Stimulated activated CD8-positive, alpha-beta memory T cell treated with anti-CD3 and anti-CD28 coated beads, Interleukin-15, amount 100 ng/mL, for 48 hours (primary cell): ENCODE data around the gene TSHZ3.
A peak's percentile ranks its signal among the peaks of the same experiment; 100 is the strongest.

Source experiments
- DNase-seq, 2 donors: peaks; one replicate each; pipeline ENCODE4 v3.0.0-alpha.2; 2020; ENCODE audit warnings: low read depth in 2 of 2

The TSHZ3 gene, protein sequence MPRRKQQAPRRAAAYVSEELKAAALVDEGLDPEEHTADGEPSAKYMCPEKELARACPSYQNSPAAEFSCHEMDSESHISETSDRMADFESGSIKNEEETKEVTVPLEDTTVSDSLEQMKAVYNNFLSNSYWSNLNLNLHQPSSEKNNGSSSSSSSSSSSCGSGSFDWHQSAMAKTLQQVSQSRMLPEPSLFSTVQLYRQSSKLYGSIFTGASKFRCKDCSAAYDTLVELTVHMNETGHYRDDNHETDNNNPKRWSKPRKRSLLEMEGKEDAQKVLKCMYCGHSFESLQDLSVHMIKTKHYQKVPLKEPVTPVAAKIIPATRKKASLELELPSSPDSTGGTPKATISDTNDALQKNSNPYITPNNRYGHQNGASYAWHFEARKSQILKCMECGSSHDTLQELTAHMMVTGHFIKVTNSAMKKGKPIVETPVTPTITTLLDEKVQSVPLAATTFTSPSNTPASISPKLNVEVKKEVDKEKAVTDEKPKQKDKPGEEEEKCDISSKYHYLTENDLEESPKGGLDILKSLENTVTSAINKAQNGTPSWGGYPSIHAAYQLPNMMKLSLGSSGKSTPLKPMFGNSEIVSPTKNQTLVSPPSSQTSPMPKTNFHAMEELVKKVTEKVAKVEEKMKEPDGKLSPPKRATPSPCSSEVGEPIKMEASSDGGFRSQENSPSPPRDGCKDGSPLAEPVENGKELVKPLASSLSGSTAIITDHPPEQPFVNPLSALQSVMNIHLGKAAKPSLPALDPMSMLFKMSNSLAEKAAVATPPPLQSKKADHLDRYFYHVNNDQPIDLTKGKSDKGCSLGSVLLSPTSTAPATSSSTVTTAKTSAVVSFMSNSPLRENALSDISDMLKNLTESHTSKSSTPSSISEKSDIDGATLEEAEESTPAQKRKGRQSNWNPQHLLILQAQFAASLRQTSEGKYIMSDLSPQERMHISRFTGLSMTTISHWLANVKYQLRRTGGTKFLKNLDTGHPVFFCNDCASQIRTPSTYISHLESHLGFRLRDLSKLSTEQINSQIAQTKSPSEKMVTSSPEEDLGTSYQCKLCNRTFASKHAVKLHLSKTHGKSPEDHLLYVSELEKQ

DNA sequence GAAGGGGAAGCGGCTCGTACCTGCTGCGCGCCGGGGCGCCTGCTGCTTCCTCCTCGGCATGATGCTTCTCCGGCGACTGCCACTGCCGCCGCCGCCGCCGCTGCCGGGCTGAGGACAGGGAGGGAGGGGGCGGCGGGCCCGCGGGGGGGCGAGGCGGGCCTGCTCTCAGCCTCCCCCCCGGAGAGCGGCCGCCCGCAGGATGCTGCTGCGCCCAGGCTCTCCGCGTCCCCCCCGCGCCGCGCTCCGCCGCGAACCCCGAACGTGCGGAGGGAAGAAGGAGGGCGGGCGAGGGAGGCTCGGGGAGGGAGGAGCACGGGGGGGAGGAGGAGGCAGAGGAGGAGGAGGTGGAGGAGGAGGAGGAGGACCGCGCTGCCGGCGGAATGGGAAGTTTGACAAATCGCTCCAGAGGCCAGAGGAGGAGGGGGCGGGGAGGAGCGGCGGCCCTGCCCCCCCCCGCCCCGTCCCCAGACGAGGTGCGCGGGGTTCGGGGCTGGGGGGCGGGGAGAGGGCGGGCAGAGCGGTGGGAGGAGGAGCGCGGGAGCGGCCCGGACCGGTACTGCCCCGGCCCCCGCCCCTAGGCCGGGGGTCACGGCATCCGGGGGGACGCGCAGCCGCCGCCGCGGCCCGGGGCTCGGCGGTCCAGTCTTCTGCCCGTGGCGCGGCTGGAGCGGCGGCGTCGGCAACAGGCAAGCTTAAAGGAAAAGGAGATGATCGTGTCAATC, at the start of gene TSHZ3:
TSS of gene TSHZ3 (minus strand) at position 277 of the 722 bp plus-strand sequence. CDS start at position 60, 217 bp downstream.
- DNase-seq = no peak

DNA sequence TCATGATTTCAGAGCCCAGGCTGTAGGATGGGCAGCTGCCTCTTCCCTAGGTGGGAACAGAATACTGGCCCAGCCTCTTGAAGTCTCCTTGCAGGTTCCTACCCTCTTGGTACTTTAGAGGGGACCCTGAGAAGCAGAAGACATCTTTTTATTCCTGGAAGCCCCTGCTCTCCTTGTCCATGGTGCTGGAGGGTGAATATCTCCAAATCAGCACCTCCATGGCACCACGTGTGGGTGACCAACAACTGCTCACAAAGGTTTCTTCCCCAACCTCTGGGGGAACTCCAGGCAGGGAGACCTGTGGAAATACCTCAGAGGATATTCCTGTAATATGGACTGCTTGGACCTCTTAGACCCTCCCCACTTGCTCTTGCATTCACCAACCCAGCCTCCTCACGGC, 48.1 kb upstream of the TSHZ3 start:
- DNase-seq = no peak

DNA sequence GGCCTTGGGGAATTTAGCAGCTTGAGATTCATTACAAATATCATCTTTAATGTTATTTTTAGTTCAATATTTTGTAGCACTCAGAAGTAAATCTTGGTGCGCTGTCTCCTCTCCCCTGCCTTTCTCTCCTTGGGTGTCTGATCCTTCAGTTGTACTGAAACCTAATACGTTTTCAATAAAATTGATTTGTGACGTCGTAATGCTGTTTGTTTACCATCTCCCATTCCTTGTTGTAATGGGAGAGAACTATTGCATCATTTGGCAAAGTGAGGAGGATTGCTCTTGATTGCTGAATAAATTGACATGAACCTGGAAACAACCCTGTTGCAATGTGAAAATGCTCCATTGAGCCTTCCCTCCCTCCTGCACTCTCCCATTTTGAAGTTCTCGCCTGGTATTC, 43.2 kb upstream of the TSHZ3 start:
- no peak for DNase-seq

DNA sequence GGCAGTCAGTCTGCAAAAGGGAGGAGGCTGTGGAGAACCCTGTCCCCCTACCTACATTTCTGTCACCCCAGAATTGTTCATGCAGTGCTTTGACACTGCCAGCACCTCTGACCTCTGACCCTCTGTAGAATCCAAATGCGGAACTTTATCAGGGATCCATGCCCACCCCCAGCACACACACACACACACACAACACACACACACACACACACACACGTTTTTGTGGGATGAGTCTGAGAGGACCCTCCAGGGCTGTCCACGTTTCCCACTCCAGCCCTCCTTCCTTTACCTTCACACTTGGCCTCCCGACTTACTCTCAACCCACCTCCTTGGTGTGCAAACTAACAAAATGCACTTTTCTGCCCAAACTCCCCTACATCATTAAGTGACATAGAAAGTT, 42.3 kb upstream of the TSHZ3 start:
- no peak for DNase-seq

DNA sequence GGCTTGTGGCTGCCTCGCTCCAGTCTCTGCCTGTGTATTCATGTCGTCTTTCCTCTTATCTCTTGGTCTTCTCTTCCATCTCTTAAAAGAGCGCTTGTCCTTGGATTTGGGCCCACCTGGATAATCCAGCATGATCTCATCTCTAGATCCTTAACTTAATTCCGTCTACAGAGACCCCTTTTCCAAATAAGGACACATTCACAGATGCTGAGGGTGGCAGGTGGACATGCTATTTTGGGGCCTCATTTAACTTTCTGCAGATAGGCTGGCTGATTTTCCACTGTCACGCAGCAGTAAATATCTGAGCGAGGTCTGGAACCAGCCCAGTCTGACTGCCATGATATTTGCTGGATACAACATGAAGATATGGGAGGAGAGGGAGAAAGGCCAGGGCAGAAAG, 41.5 kb upstream of the TSHZ3 start:
- DNase-seq = no peak

DNA sequence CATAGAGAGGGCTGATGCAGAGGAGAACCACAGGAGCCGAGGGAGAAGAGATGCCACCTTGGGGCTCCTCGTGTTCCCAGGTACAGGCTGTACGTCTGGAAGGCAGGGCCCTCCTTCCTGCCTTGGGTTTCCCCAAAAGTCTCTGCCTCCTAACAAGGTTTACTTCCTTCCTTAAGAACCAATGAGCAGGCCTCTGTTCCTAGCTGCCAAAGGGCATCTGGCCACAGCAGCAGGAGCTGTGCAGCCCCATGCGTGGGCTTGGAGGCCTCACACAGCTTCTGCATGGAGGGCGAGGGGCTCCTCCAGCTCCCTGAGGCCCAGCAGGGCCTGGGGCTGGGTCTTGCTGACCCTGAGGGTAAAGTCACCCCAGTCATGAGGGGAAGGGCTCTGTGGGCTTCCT, 40.6 kb upstream of the TSHZ3 start:
- no peak for DNase-seq

DNA sequence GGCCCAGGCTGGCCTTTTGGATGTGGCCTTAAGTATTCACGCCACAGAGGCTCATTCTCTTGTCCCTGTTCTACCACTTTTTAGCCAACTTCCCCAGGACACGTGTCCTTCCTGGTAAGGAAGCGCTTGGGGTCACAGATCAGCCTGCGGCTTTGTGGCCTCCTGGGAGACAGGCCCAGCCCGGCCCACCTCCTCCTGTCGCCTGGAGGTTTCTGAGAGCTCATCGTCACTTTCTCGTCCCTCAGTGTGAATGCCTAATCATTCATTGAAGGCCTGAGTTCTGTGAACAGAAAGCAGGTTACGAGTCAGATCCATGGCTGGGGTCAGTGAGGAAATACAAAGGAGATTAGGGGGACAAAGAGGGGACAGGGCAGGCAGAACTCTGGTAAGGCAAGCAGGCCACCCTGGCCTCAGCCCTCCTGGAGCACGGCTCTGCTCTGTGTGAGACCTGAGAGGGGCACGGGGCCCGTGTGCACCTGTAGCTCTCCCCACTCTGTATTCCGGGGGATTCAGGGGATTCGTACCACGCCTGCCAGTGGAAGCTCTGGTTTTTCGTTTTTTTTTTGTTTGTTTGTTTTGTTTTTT, 38.6 kb upstream of the TSHZ3 start:
- no peak for DNase-seq

DNA sequence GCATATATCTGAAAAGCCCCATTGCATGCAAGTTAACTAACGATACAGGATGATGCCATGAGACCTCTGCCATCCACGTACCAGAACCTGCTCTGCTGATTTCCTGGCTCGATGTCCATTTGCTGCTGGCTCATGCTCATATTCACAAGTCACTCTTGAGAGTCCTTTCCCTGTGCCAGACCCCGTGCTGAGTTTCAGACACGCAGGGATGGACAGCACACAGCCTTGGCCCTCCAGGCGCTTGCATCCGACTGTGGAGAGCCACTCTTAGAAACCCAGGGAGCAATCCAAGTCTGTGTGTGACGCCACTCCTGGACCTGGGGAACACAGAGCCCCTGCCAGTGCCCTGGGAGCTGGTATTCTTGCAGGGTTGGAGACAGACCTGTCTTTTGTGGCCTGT, 37.6 kb upstream of the TSHZ3 start:
- DNase-seq = no peak

DNA sequence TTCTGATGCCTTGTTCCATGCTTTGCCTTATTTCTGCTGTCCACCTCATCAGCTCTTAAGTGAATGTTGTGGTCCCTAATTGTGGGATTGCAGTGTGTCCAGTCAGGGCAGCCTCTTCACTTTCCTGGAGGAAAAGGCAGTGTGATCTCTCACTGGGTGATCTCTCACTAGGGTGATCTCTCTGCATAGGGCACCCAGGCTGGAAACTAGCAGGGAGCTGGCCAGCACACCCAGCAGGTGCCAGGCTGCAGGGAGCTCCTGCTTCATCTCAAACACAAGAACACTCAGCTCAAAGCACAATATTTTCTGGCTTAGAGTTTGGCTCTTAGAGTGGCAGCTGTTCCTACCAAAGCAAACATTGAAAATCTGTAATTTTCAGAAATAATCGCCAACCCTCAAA, 36.5 kb upstream of the TSHZ3 start:
- no peak for DNase-seq

DNA sequence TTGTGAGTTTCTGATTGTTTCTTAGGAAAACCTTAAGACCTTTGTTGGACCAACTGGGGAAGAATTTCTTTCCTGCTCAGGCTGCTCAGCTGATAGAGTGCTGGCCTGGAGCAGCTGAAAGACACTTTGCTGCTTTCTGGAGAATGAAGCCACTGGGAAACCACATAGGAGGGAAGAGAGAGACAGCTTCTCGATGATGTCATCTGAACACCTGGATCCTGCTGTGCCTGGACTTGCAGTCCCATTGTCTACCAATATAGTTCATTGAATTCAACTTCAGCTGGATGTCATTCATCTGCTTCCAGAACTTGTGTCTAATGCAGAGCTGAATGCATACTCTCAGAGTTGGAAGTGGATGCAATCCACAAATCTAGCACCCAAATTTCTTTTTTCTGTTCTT, 34.3 kb upstream of the TSHZ3 start:
- no peak for DNase-seq

DNA sequence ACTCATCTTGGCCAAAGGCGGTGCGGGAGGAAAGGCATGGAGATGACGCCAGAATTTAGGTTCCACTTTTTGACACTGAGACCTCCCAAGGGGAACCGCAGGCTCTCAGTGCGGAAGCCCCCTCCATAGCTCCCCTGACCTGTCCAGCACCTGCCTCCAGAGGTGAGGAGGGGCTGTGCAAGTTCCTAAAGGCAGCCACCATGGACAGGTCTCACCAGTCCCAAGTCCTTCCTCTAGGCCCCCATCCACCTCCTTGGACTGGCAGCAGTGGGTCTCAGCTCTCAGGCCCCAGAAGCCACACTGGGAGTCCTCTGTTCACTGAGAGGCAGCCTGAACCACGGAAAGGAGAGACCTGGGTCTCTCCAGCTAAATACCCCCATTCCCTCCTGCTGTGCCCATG, 31.6 kb upstream of the TSHZ3 start:
- no peak for DNase-seq

DNA sequence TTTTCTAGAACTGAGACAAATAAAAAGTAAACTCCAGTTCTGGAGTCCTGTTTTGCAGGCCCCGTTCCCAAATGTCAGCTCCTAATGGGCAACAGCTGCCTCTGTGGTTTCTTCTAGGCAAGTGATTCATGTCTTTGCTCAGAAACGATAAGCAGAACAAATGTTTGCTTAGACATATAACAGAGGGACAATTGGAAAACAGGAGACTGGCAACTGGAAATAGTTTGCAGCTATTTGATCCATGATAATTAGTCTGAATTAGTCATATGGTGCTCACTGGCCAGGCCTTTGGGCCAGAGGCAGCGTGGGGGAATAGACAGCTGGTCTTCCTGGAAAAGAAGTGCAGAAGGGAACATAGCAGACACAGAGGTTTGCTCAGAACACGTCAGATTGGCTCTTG, 29.2 kb upstream of the TSHZ3 start:
- no peak for DNase-seq

DNA sequence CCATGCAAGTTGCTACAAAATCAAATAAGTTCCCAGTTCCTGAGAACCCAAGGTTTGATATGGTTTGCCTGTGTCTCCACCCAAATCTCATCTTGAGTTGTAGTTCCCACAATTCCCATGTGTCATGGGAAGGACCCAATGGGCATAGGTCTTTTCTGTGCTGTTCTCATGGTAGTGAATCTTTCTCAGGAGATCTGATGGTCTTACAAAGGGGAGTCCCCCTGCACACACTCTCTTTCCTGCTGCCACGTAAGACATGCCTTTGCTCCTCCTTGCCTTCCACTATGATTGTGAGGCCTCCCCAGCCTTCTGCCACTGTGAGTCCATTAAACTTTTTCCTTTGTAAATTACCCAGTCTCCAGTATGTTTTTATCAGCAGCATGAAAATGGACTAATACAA, 28.5 kb upstream of the TSHZ3 start:
- no peak for DNase-seq

DNA sequence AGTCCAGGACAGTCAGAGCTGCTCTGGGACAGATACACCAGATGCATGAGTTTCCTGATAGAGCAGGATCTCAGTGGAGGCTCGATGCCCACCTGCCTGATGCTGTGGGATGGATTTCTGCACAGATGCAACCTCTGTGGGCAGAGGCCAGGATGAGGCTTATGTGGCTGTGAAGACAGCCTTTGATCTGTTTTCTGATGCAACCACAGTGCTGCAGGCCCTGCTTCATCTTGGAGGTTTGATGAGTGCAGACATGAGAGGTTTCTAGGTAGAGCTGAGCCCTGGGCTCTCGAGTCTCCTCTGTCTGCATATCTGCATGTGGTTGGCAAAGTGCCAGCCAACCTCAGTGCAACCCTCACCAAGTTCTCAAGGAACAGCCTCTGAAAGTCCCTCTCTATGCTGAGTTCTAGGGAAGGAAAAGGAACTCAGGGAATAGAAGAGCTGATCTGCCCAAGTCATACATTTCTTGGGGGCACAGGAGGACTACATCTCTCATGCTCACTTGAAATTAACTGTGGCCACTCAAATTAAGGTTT, 23.1 kb upstream of the TSHZ3 start:
- no peak for DNase-seq

DNA sequence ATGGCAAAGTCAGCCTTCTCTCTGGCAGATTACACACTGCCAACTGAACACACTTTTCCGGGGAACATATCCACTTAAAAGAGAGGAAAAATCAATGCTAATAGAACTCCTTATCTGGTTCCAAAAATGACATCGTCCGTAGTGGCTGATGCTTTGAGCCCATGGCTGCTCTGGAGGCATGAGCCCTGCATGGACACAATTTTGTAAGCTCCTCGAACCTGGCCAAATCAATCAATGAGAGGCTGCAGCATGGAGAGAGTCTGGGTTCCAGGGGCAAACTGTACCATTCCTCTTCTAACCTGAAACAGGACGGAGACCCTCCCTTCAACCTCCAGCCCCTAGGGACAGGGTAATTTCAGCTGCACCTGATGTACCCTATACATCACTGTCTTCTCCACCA, 21.0 kb upstream of the TSHZ3 start:
- no peak for DNase-seq

DNA sequence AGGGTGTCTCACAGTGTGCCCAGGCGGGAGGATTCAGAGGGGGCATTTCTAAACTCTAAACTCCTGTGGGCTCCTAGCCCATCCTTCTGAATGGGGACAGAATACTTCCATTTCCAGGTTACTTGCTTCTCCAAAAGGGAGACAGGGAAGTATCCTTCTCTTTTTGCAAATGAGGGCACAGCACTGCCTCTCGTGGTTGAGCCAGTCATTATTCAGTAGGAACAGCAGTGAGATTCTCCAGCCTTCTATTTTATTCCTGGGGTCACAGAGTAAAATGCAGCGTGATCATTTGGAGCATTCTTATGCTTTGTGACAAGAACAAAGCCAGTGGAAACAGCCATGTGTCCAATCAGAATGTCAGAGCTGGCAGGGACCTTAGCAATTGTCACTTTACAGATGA, 15.7 kb upstream of the TSHZ3 start:
- DNase-seq = no peak

DNA sequence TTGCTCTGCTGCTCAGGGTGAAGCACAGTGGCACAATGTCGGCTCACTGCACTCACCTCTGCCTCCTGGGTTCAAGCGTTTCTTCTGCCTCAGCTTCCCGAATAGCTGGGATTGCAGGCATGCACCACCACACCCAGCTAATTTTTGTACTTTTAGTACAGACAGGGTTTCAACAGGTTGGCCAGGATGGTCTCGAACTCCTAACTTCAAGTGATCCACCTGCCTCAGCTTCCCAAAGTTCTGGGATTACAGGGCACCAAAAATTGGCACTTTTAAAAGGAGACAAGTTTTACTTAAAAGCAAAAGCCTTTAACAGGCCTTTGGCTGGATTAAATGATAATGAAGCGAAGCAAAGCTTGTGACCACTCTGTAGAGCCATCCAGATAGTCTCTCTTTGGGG, 12.5 kb upstream of the TSHZ3 start:
- no peak for DNase-seq

DNA sequence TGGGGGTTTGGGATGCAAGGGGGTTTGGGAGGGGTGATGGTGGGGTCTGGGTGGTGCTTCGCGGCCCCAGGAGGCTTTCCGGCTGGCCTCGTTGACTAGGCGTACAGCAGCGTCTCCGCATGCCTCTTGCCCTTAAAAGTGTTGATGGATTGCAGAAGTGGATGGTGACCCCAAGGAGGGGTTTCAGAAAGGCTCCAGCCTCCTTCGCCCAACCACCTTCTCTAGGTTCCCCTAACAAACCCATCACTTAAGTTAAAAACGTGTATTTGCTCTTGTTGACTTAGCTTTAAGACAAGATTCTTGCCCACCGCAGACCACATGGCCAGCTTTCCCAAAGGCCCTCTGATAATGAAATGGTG, 8.1 kb upstream of the TSHZ3 start:
- DNase-seq = no peak

DNA sequence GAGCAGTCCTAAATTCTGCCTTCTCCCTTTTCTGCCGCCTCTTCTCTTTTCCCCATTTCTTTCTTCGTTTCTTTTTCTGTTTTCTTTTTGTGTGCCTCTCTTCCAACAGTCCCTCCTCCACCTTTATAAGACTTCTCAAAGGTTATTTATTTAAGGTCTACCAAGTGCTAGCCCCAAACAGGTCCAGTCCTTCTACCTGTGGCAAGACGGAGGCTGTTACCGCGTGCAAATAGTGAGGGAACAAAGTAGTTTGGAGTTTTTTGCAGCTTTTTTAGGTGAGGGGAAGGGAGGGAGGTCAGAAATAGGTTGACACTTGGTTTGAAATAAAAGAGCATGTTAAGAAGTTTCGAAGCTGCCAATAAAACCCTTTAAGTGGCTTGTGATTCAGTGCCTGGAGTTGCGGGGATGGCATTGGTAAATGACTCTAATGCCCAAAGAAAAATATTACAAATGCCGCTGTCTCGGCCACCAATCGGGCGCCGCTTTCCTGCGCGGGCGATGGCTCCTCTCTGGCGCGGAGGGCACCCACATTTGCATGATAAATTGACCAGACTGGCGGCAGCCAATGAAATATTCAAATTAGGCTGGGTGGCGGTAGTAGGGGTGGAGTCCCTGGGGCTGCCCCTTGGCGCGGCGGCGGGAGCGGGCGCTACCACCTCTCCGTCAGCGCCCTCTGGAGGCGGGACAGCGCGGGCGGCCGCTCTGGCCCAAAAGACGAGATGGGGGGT, 7.5 kb upstream of the TSHZ3 start:
- peak; percentile 42 to 43 for DNase-seq

DNA sequence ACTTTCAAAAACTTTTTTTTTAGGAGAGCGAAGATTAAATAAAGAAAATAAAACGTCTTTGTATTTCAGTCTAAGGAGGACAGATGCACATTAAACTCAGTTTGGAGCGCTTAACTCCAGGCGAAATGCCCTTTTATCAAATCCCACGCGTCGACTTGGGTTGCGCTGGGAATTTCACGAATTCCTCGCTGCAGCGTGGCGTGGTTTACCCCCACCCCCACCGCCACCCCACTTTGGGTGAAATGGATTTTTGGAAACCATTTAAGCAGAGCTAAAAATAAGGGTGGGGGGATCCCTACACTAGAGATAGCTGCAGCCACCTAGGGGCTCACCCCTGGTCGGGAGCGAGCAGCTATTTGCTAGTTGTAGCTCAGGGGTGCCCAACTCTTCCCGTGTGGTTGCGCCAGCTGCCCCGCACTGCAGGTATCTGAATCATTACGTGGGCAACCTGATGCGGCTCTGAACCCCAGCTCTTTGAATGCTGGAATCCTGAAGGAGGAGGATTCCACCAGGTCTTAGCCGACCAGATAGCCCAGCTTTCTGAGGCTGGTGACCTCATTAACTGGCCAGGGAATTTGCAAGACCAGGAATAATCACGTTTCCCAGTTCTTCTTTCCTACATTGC, 6.5 kb upstream of the TSHZ3 start:
- no peak for DNase-seq
